Measurements from ENCODE around the gene TOX4.

Gene TOX4

GRCh38 chr14:21449899-21450216, 27.1 kb upstream of the TOX4 start:
- H3K4me3 ChIP-seq (ENCODE audit: low read depth, low read length): no peak overlapping the region
- DNase-seq (ENCODE audit: low read depth): no peak
- TF ChIP-seq CTCF (IDR thresholded peaks at IDR 0.05; ENCODE audit: control insufficient read depth, extremely low read depth, insufficient read depth): no peak

- no peak for DNase-seq (ENCODE audit: low read depth)
- peak overlapping the region; percentile 90 for H3K4me3 ChIP-seq (ENCODE audit: low read depth, low read length)
- TF ChIP-seq CTCF (IDR thresholded peaks at IDR 0.05; ENCODE audit: control insufficient read depth, extremely low read depth, insufficient read depth): no peak
These were observed 22.0 kb upstream of the TOX4 start for GRCh38 chr14:21454843-21455544.

GRCh38 chr14:21455592-21455911, 21.4 kb upstream of the TOX4 start:
- DNase-seq (ENCODE audit: low read depth): no peak
- no peak for TF ChIP-seq CTCF (IDR thresholded peaks at IDR 0.05; ENCODE audit: control insufficient read depth, extremely low read depth, insufficient read depth)
- H3K4me3 ChIP-seq (ENCODE audit: low read depth, low read length): peak overlapping the region; percentile 90

GRCh38 chr14:21455912-21456667, 20.9 kb upstream of the TOX4 start, which contains the start of gene CHD8:
Gene CHD8 (minus strand): TSS chr14:21456123. CDS start chr14:21431643, 24,480 bp downstream.
- H3K4me3 ChIP-seq (ENCODE audit: low read depth, low read length): peak within 1 kb of the TSS; percentile 90
- peak; percentile 65 for TF ChIP-seq CTCF (IDR thresholded peaks at IDR 0.05; ENCODE audit: control insufficient read depth, extremely low read depth, insufficient read depth)
- peak; percentile 100 for DNase-seq (ENCODE audit: low read depth)

- no peak overlapping the region for H3K4me3 ChIP-seq (ENCODE audit: low read depth, low read length)
- DNase-seq (ENCODE audit: low read depth): no peak
- no peak for TF ChIP-seq CTCF (IDR thresholded peaks at IDR 0.05; ENCODE audit: control insufficient read depth, extremely low read depth, insufficient read depth)
These were observed 9.4 kb upstream of the TOX4 start for GRCh38 chr14:21467616-21468015.

- DNase-seq (ENCODE audit: low read depth): no peak
- H3K4me3 ChIP-seq (ENCODE audit: low read depth, low read length): peak overlapping the region; percentile 98
- no peak for TF ChIP-seq CTCF (IDR thresholded peaks at IDR 0.05; ENCODE audit: control insufficient read depth, extremely low read depth, insufficient read depth)
These were observed 1.1 kb upstream of the TOX4 start for GRCh38 chr14:21475767-21476522.
